GM12892 (cell line): ENCODE results near the gene CCSER2.
"Not testable (repeated sequence)": the region's sequence is repeated elsewhere in the genome, so short reads cannot be mapped to it uniquely, and the experiment has no call there.

Experiments used
- POLR2A ChIP-seq: IDR thresholded peaks from 2 replicates; pipeline ENCODE4 v1.6.1; 2011; ENCODE audit warnings: low read depth, low read length, control low read depth
- POLR2AphosphoS5 ChIP-seq: IDR thresholded peaks from 2 replicates; pipeline ENCODE4 v1.6.1; 2011; ENCODE audit warnings: low read depth, low read length, control low read depth
- TAF1 ChIP-seq: IDR thresholded peaks from 2 replicates; pipeline ENCODE4 v1.6.1; 2011; ENCODE audit warnings: low read depth, mild to moderate bottlenecking, control low read depth, low read length, borderline replicate concordance

DNA sequence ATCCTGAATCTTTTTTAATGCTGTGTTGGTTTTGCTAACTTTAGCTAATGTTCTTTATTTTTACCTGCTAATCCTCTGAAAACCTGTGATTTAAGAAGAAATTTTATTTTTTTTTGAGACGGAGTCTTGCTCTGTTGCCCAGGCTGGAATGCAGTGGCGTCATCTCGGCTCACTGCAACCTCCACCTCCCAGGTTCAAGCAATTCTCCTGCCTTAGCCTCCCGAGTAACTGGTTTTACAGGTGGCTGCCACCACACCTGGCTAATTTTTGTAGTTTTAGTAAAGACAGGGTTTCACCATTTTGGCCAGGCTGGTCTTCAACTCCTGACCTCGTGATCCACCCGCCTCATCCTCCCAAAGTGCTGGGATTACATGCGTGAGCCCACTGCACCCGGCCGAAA is 170.7 kb downstream of the CCSER2 start:
- not testable (repeated sequence) for TF ChIP-seq POLR2A, TAF1, POLR2AphosphoS5
